Activated T-cell treated with anti-CD3 and anti-CD28 coated beads for 48 hours (primary cell): Measurements from ENCODE around the gene TBC1D5.

Source experiments
- DNase-seq: peaks from one replicate; pipeline ENCODE4 v3.0.0-alpha.2; 2020; ENCODE audit warnings: low read depth

TBC1D5 gene

DNA sequence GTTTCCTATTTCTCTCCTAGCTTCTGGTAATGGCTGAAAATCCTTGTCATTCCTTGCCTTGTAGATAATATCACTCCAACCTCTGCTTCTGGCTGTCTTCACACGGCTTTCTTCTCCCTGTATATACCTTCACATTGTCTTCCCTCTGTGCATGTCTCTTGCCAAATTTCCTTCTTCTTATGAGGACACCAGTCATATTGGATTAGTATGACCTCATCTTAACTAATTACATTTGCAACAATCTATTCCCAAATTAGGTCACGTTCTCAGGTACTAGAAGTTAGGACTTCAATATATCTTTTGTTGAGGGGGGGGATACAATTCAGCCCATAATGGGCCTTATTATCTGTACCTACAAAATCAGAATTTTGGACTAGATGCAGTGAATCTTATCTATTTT, 440.3 kb downstream of the TBC1D5 start:
- DNase-seq, result no peak

DNA sequence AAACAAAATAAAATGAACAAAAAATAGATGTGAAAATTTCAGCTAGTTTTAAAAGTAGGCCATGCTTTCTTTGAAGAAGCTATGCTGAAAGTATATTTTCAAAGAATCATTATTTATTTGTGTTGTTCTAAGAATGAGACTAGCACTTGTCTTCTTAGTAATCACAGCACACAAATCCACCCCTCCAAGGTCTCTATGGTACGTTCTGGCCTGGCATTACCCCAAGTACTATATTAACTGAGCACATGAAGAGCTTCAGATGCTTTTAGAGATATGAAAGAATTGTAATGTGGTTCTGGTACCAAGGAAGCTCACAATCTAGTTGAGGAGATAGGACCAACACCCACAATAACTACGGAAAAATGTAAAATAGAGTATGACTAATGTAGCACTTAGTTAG, 441.2 kb downstream of the TBC1D5 start:
- DNase-seq, result no peak

- no peak for DNase-seq
Observed at GRCh38 chr3:17300441-17300840, 442.0 kb downstream of the TBC1D5 start.

- DNase-seq, result no peak
Observed at GRCh38 chr3:17298038-17298437, 444.4 kb downstream of the TBC1D5 start.

- no peak for DNase-seq
Observed at GRCh38 chr3:17292556-17292955, 449.9 kb downstream of the TBC1D5 start.

- no peak for DNase-seq
Observed at GRCh38 chr3:17290894-17291293, 451.5 kb downstream of the TBC1D5 start.

- no peak for DNase-seq
Observed at GRCh38 chr3:17288839-17289399, 453.5 kb downstream of the TBC1D5 start.

DNA sequence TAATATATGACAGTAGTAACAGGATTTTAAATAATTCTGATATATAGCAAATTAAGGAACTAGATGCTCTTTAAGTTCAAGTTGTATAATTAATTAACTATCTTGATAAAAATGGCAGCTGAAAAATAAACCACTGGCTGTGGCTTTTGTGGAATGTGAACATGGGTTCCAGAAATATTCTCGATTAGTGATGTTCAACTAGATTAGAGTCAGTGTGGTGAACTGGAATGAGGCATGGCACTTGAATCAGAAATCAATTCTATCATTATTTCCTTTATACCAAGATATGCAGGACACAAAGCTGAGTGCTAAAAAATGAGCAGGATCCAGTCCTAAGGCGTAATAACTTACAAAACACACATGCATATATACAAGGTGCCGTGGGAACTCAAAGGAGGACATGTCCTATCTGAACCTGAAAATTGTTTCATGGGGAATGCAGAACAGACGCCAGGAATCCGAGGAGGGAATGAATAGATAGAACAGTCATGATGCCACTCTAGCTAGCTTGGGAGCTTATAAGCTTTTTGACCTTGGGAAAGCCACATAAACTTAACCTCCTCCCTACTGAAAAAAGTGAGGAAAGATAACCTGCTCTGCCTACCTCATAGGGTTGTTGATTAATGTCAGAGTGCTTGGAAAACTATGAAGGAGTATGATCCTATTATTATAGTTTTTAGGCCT, 455.3 kb downstream of the TBC1D5 start:
- no peak for DNase-seq

- DNase-seq, result no peak
Observed at GRCh38 chr3:17278006-17278405, 464.4 kb downstream of the TBC1D5 start.

DNA sequence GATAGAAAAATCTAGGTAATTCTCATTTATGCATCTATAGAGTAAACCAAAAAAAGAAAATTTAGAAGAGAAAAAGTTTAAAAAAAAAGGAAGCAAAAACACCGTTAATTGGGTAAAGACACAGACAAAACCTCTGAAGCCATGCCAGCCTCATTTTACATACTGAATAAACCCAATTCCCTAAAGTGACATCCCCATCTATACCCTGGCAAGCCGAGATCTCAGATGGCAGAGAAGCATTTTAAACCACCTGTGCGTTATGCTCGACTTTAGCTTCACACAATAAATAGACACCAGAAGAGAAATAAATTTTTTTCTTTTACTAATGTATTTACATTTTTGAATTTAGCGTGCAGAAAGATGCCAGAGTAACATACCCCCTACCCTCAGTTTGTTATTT, 475.6 kb downstream of the TBC1D5 start:
- no peak for DNase-seq

GRCh38 chr3:17261627-17262369, 480.6 kb downstream of the TBC1D5 start:
- no peak for DNase-seq

DNA sequence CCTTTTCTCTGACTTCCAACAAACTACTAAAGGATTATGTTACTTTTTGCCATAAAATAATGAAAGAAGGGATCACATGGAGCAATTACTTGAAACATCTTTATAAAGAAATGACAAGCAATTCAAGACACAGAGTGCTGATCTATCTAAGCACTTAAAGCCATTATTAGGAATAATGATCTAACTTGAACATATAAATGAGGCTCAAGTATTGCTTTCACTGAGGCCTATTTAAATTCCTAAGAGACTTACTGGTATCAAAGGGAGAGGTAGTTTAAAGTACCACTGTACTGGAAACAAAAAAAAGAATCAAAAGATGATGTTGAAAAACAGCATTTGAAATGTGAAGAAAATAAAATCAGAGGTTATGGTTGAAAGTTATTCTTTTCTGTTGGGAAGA, 482.2 kb downstream of the TBC1D5 start:
- DNase-seq, result no peak

DNA sequence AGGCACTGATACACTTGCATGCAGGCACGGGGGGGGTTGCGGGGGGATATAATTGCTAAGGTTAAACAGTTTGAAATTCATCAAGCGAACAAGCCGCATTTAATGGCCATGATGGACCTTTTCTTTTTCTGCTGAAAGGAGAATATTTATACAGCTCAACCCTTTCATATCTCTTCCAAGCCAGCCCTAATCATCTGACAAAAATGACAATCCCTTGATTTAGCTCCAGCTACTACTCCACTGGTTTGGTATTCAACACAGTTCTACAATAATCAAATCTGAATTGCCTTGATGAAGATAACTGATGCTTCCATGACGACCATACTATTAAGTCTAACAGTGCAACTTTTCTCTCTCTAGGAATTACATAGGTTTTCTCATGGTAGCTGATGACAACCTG, 482.7 kb downstream of the TBC1D5 start:
- no peak for DNase-seq

DNA sequence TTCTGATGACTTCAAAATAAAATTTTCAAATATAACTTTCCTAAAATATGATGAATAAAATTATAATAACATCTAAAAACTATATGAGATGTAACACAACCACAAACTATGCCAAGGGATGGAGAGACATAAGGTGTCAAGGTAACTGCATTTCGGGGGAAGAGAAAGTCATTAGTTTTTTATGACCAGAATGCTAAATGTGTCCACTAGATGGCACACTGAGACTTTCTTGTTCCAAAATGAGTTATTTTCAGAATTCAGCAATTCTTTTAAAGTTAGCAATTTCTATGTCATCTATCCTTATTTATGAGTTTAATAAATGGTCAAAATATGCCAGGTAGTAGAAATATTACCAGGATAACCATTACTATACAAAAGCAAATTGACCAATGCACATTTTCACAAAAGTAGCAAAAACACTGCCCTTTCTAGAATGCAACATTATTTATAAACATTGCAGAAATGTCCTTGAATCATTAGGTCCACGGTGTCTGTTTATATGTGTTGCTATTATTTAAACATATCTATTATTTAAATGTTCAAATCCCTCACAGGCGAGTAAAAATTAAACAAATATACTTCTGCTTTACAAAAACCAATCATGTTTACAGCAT, 483.5 kb downstream of the TBC1D5 start:
- DNase-seq, result no peak

DNA sequence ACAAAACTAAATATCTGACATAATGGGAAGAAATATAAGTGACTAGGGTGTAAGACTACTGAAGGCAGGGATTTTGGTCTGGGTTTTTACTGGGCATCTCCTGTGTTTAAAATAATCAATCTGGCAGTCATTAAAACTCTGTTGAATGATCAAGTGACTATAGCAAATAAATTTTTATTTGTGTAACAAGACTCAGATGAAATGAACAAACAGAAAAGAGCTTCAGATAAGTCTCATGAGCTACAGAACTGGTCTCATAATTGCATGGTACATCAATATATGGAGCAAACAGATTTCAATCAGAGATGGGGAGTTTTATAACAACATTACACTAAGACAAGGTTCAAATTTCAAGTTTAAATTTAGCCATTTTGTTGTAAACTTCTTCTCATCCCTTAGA, 485.2 kb downstream of the TBC1D5 start:
- DNase-seq, result no peak

DNA sequence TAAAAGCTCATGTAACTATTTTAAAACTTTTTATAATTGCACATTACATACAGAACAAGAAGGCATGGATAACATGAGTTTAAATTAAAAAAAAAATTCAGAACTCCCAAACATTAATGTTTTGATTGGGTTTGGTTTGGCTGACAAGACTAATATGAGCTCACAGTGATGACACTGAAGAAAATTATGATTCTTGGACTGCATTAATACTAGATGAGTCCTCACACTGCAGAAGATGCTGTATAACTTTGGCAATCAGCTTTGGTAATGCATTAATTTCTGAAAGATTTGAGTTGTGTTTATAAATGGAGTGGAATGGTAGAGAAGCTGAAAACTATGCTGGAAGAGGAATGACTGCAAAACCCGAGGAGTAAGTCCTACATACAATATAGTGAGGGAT, 498.8 kb downstream of the TBC1D5 start:
- DNase-seq, result no peak

- no peak for DNase-seq
Observed at GRCh38 chr3:17239417-17239816, 503.0 kb downstream of the TBC1D5 start.

DNA sequence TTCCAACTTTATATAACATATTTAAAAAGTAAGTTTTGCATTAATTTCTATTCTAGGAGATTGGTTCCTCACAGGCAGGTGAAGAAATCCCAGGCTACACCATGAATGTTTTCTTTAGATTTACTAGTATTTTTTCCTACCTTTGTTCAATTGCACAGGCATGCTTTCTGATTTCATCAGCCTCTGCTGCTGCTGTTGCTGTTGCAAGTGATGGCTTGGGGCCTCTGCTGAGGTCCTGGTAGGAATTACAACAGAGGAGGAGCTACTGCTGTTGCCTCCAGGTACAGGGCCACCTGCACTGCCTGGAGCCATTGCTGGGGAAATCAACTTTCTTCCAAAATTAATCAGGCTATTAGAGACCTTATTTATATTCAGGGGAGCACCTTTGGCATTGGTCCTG, 504.4 kb downstream of the TBC1D5 start:
- DNase-seq, result no peak

DNA sequence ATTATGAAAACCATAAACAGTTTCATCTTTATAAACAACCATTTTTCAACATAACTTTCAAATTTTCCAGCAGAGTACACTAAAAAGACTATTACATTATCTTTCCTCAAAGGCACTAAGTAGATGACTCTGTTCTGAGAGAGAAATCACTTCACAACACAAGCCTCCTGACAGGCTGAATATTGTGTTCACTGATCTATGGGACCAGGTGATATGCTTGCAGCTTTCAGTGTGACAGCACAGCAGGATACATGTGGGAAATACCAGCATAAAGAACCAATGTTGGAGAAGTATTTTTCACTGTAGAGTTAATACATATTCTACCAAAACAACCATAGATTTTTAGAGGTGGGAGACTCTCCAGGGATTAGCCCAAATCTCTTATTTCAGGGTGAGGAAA, 507.1 kb downstream of the TBC1D5 start:
- no peak for DNase-seq

DNA sequence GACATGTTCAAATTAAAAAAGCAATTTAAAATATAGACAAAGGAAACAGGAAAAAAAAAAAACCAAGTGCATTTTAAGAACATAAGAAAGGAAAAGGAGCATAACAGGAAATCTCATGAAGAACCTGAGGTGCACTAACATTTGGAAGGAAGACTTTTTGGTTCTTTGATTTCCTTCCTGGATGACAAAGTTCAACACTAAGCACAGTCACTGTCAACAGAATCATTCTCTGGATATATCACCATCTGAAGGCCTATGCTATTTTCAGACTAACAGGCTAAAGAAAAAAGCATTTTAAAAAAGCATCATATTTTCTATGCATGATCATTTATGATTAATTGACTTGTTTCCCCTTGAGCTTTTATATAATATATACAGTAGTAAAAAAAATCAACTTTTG, 508.0 kb downstream of the TBC1D5 start:
- no peak for DNase-seq

DNA sequence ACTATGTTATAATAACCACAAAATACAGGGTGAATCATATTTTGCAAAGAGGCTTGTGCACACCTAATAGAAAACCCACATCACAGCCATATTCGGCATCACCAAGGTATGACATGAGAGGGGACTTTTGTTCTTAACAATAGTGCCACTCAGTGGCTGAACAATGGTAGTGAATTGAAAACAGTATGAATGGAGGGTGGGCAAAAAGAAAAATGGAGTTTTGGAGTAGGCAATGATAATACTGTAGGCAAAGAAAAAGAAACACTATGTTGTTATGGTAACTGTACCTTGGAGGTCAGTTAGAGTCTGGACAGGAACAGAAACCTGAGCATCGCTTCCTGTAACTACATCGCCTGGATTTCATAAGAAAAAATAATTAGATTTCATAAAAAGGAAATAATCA, 509.0 kb downstream of the TBC1D5 start:
- DNase-seq, result no peak

DNA sequence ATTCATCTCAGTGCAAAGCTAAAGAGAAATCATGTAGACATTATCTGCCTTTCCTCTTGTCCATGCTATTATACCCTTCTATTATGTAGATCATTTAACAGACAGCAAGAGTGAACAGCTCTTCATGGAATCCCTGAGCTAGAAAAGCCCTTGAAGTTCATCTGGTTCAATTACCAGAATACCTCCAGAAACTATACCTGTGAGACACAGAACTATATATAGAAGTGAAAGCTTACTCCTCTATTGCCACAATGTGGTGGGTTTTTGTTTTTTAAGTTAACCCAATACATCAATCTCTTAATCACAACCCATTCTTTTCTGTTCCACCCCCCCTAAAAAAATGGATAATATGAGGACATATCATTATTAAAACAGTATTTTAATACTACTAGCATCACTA, 510.0 kb downstream of the TBC1D5 start:
- no peak for DNase-seq
